Motor neuron (in vitro differentiated cells): ENCODE data around the gene LPIN3. TPM values are rescaled to one million over a fixed set of nuclear protein-coding genes. Genes with fewer than 3 reads are reported as not detected.
"Not testable (repeated sequence)": the region's sequence is repeated elsewhere in the genome, so short reads cannot be mapped to it uniquely, and the experiment has no call there.

Source experiments
- ATAC-seq, 8 experiments: fragments of 200-7000 bp; cut with Tn5 transposase; replicated peaks in 6 of 8; 2 replicates each; pipeline ENCODE4 v1.8.0; 2021; ENCODE audit warnings: mild to moderate bottlenecking in 8 of 8, moderate library complexity in 8 of 8
- H3K27ac ChIP-seq, 2 donors: fragments of 250-450 bp; sonication (Bioruptor Pico); 2 replicates each; pipeline ENCODE4 v1.9.0; 2021; ENCODE audit warnings: antibody characterized with exemption in 2 of 2, mild to moderate bottlenecking in 2 of 2, moderate library complexity in 1 of 2
- H3K4me1 ChIP-seq, 2 donors: fragments of 250-450 bp; sonication (Bioruptor Pico); replicated peaks in 1 of 2; 2 replicates each; pipeline ENCODE4 v1.6.1; 2021; ENCODE audit warnings: antibody characterized with exemption in 2 of 2, mild to moderate bottlenecking in 2 of 2, moderate library complexity in 1 of 2
- H3K4me3 ChIP-seq, 5 donors: fragments of 250-450 bp; sonication (Bioruptor Pico); 2 replicates each; pipeline ENCODE4 v1.9.0; 2021; ENCODE audit warnings: antibody characterized with exemption in 5 of 5, mild to moderate bottlenecking in 5 of 5, moderate library complexity in 4 of 5
- WGBS, 10 experiments: fragments of 450-650 bp; shearing (Covaris generic); methylation state at CpG; one replicate each; pipeline ENCODE4 v1.0.0; 2022; 5-methylcytosine and 5-hydroxymethylcytosine counted together
- in situ Hi-C, 9 experiments: fragments of 400-800 bp; cut with MboI; loops; one replicate each; pipeline ENCODE4 v1.15.0; 2021; ENCODE audit warnings: low sequenced_read_pairs in 9 of 9, low pct_unique_long_range_greater_than_20kb in 2 of 9; ENCODE audit not compliant: unreplicated experiment in 9 of 9
- total RNA-seq, 8 experiments: library from RNA; unstranded; fragments of 300-600 nt; gene quantifications; 2 replicates each; pipeline versions ENCODE4 v1.2.3 to v1.2.4, GENCODE V29; 2022

LPIN3 gene
- total RNA-seq, 8 experiments from 2014 or later: 0.43 to 21.1 (median 1.9) TPM

DNA sequence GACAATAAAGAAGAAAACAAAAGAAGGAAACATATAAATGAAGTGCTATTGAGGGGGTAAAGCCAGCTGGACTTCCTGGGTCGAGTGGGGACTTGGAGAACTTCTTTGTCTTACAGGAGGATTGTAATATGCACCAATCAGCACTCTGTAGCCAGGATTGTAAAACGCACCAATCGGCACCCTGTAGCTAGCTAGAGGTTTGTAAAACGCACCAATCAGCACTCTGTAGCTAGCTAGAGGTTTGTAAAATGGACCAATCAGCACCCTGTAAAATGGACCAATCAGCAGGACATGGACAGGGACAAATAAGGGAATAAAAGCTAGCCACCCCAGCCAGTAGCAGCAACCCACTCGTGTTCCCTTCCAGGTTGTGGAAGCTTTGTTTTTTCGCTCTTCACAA, 28.6 kb upstream of the LPIN3 start:
- H3K4me3 ChIP-seq, H3K4me1 ChIP-seq, in situ Hi-C loops, ATAC-seq, H3K27ac ChIP-seq: not testable (repeated sequence)
- 60 to 100% (median 88%) methylated on average over 1 to 6 of the region's 6 CpGs for WGBS, 10 experiments

DNA sequence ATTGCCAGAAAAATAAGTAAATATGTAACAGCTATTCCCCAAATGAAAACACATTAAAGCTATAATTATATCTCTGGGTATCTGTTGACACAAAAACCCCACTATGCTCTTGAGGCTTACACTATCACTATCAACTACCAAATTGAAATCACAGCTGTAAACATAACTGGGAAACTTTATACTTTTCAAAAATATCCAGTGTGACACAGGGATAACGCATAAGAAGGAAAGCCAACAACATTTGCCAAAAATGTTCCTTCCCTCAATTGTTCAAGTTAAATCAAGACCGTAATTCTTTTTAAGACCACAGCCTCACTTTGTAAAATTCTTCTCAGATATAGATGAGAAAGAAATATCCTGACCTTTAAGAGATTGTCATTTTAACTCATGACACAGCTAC, 26.2 kb upstream of the LPIN3 start:
- Histone ChIP-seq H3K4me1 (peaks cover 4 to 9% of the 10 kb centered on the region in 2 donors), H3K4me3 (no peak overlapping the region), H3K27ac (no peak overlapping the region)
- in situ Hi-C loops: no loop called here
- 69 to 100% (median 93%) methylated on average over 1 to 2 of the region's 2 CpGs for WGBS, 10 experiments
- ATAC-seq: no peak

DNA sequence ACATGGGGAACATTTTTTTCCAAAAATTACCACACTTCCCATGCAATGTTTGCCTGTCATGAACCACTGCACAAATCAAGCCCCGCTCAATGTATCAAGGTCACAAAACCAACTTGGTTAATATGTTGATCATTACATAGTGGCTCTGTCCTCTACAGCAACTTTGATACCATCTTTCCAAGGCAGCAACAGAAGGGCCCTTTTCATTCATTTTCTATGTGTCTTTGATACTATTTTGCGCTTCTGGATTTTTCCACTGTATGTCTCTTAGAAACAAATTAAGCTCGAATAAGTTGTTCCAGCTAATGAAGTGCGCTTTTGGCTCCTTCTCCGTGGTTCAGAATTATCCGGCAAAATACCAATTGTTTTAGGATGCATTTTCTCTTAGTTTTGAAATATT, 24.6 kb upstream of the LPIN3 start:
- H3K27ac ChIP-seq: no peak overlapping the region
- H3K4me3 ChIP-seq: peak overlapping the region in 2 of 5 donors; percentile 73 to 76
- ATAC-seq: no peak
- in situ Hi-C loops: no loop called here
- peaks cover 4 to 9% of the 10 kb centered on the region in 2 donors for H3K4me1 ChIP-seq
- WGBS, 10 experiments: 6 to 94% (median 76%) methylated on average over 2 to 6 of the region's 6 CpGs; no CpG with 5 or more reads in 1 of the 10 experiments

DNA sequence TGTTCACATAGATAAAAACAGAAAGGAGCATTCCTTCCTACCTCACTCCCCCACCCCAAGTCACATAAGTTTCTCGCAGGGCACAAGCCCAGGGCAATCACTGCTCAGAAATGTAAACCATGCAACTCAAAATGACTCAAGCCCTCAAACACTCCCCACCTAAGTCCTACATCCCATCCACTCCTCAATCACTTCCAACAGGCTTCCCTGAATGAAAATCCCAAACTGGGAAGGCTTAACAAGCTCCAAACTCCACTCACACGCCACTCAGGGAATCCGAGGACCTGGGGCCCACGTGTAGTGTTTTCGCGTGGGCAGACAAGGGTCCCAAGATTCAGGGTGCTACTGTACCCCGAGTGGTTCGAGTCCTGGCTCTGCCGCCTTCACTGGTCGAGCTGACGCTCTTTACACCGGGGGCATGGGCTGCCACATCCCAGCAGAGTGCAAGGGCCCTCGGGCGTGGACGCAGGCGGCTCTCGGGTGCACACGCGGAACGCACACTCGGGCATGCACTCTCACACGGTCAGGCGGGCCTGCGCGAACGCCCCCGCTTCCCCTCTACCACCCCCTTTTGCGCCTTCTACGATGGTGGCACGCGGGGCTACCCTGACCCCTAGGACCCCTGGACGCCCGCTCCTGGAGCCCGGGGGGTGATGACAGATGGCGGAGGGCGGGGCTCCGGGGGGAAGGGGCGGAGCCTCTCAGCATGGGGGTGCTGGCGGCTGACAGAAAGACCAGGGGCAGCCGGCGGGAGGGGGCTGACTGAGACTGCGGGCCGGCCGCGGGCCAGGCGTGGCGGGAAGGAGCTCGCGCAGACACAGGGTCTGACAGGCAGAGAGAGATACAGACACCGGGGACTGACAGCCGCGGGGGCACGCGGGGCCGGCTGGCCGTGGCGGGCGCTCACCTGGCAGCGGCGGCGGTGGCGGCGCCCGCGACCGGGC, 23.7 kb upstream of the LPIN3 start:
- WGBS, 10 experiments: 0 to 20% (median 0%) methylated on average over 1 to 11 of the region's 66 CpGs; no CpG with 5 or more reads in 2 of the 10 experiments
- in situ Hi-C loops: no loop called here
- Histone ChIP-seq H3K4me1 (peaks cover 4 to 9% of the 10 kb centered on the region in 2 donors), H3K4me3 (peak overlapping the region; percentile 60 to 76 (median 72)), H3K27ac (peak overlapping the region; percentile 88 to 93)
- peak; percentile 58 to 81 (median 78) for ATAC-seq

DNA sequence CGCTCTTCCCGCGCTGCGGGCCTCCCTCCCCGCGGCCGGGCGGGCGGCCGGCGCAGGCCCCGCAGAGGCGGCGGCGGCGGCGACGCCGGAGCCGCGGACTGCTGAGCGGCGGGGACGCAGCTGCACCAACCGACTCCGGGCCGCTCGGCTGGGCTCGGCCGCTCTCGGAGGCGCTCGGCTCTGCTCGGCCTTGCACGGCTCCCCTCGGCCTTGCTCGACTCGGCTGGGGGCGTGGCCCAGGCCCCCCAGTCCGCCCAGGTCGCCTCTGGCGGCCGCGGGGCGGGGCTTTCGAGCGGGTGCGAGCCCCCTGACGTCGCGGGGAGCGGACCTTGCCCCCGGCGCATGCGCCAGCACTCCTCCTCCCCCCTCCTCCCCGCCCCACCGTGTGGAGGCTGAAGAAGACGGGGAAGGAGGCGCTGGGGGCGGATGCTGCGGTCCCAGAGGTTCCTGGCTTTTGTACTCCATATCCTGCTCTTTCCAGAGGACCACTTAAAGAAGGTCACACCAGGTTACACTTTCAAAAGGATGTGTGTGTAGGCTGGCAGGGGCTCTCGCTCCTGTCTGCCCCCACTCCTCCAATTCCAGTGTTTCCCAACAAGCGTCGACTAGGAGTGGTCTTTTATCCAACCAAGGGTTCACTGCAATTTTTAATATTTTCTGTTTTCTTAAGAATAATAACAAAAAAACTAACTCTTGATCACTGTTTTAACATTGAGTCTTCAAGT, 22.9 kb upstream of the LPIN3 start, which contains the start of gene ZHX3:
ZHX3 (minus strand) TSS at position 186 of the 725 bp plus-strand sequence. CDS start 112,815 bp downstream, outside the sequence.
- Histone ChIP-seq H3K27ac (peak within 1 kb of the TSS; percentile 88 to 93), H3K4me3 (peak within 1 kb of the TSS; percentile 60 to 76 (median 72)), H3K4me1 (peaks cover 4 to 9% of the 10 kb centered on the region in 2 donors)
- 3 to 58% (median 20%) methylated on average over 2 to 10 of the region's 64 CpGs; no CpG with 5 or more reads in 4 of the 10 experiments for WGBS, 10 experiments
- peak; percentile 94 to 98 (median 97) for ATAC-seq
- in situ Hi-C loops: no loop called here

DNA sequence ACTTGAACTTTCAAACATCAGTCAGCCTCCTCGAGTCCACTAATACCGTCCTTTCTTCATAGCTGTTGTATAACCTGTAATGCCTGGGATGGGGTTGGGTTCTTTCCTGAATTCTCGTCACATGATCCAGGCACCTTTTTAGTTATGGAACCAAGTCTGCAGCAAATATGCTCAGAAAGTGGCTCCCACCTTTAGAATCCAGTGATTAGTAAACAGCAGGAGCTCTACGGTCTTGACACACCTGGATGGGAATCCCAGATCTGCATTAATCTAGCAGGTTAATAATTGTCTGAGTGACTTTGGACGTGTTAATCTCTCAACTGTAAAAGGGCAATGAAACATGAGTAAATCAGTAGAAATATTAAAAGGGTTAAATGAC, 22.4 kb upstream of the LPIN3 start:
- H3K27ac ChIP-seq: no peak overlapping the region
- no peak for ATAC-seq
- H3K4me3 ChIP-seq: peak overlapping the region in 2 of 5 donors; percentile 69 to 76

DNA sequence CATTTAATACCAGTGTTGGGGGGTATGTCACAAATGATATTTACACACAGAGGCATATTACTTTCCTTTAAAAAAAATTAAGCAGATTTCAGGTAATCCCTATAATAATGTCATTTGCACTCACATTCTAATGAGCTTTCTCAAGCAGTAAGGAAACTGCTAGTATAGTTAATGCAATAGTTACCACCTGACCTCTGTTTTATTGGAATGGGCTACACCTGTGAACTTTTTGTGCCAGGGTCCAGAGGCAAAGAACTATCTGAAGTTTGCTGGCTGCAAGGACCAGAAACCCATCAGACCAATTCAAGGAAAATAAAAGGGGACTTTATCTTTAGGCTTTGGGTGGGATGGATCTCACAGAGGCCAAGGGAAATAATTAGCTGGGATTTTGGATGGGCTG, 20.2 kb upstream of the LPIN3 start:
- ATAC-seq: no peak
- no peak overlapping the region for H3K4me3 ChIP-seq
- in situ Hi-C loops: no loop called here
- peaks cover 4 to 9% of the 10 kb centered on the region in 2 donors for H3K4me1 ChIP-seq
- no peak overlapping the region for H3K27ac ChIP-seq

More for the DNA sequence above, 22.4 kb upstream of the LPIN3 start:
- in situ Hi-C loops: no loop called here
- peaks cover 4 to 9% of the 10 kb centered on the region in 2 donors for H3K4me1 ChIP-seq
- WGBS, 10 experiments: 47 to 92% (median 68%) methylated on average over 2 to 5 of the region's 5 CpGs; no CpG with 5 or more reads in 2 of the 10 experiments

DNA sequence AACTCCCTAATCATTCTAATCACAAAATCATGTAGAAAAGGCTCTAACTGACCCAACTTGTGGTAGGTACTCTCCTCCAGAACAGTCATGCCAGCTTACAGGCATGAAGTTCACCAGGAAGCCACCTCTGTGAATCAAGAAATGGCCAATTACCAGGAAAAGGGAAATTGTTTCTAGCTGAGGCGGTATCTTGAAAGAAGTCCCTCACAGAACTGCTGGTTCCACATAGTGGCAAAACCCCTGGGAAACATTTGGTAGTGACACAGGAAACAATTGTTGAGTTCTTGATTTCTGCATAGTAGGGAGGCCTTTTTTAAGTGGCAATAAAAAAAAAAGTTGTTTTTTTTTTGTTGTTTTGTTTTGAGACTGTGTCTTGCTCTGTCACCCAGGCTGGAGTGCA, 19.6 kb upstream of the LPIN3 start:
- WGBS, 10 experiments: 80 to 100% (median 100%) methylated on average over 1 of the region's 1 CpG; no CpG with 5 or more reads in 4 of the 10 experiments
- H3K27ac ChIP-seq: no peak overlapping the region

DNA sequence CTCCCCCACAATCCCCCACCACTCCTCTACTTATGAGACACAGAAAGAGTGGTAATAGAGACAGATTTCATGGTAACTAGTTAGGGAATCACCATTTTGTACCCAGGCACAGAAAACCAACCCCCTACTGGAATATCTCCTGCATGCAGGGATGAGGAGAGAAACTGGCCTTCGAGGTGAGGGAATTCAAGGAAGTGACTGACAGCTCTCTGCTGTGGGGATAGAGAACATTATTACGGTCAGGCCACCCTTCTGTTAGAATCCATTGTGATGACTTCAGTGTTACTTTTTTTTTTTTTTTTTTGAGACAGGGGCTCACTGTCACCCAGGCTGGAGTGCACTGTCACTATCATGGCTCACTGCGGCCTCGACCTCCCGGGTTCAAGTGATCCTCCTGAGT, 13.4 kb upstream of the LPIN3 start:
- 80 to 100% (median 88%) methylated on average over 1 to 4 of the region's 5 CpGs; no CpG with 5 or more reads in 4 of the 10 experiments for WGBS, 10 experiments
- no peak for ATAC-seq
- in situ Hi-C loops: loop anchor here in 8 of 9 experiments (25.0 kb wide), 3 partner anchors 165 to 365 kb away; no protein-coding TSS in a partner anchor
- Histone ChIP-seq H3K4me3 (no peak overlapping the region), H3K27ac (no peak overlapping the region), H3K4me1 (peaks cover 5 to 10% of the 10 kb centered on the region in 2 donors)

More for the DNA sequence above, 19.6 kb upstream of the LPIN3 start:
- ATAC-seq: no peak
- H3K4me3 ChIP-seq: no peak overlapping the region
- H3K4me1 ChIP-seq: peaks cover 4 to 7% of the 10 kb centered on the region in 2 donors
- in situ Hi-C loops: no loop called here

DNA sequence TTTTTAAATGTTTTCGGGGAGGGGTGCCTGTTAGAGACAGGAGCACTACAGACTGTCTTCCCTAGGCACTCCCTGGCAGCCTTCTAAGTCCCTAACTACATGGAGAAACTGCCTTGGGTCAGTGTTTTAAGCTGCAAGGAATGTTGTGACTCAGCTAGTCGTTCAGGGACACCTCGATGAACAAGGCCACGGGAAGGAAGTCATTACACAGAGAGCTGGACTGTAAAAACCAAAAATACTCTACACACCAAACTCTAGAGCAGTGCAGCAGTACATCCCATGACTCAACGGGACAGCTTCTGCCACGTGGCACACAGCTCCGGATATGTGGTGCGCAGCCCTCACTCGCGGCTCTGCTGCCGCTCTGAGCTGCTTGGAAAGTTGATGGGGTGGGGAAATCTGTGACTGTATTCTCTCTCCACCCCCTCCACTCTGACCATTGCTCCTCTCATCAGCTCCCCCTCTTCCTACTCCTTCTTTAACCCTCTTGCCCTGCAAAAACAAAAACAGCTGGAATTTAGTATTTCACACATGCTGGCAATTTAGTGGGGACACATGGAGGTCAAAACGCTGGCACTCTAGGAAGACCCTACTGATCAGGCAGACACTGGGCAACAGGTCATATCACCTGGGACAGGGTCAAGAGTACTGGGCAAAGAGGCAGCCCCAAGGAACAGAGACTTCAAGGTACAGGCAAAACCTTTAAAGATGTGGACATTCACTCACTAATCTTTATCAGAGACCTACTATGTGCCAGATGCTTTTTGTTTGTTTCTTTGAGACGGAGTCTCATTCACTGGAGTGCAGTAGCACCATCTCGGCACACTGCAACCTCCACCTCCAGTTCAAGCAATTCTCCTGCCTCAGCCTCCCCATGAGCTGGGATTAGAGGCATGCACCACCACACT, 10.9 kb upstream of the LPIN3 start:
- H3K4me3 ChIP-seq: no peak overlapping the region
- in situ Hi-C loops: loop anchor here (10.0 to 25.0 kb wide), 5 partner anchors 155 to 367 kb away; no protein-coding TSS in a partner anchor
- H3K4me1 ChIP-seq: peaks cover 5 to 10% of the 10 kb centered on the region in 2 donors
- WGBS, 10 experiments: 3 to 100% (median 70%) methylated on average over 1 to 11 of the region's 14 CpGs; no CpG with 5 or more reads in 1 of the 10 experiments
- H3K27ac ChIP-seq: no peak overlapping the region
- peak; percentile 49 to 98 (median 70) for ATAC-seq

DNA sequence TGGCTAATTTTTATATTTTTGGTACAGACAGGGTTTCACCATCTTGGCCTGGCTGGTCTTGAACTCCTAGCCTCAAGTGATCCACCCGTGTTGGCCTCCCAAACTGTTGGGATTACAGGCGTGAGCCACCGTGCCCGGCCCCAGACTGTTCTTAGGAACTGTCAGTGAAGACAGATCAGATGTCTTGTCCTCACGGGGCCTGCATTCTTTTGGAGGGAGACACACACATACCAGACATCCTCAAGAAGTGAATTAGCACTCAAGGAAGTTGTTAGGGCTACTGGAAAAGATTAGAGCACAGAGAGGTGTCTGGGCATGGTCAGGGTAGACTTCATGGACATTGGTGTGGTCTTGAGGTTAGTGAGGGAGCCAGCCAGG, 10.3 kb upstream of the LPIN3 start:
- H3K27ac ChIP-seq: no peak overlapping the region
- no peak overlapping the region for H3K4me3 ChIP-seq
- peaks cover 5 to 10% of the 10 kb centered on the region in 2 donors for H3K4me1 ChIP-seq
- in situ Hi-C loops: loop anchor here (10.0 to 25.0 kb wide), 5 partner anchors 156 to 368 kb away; no protein-coding TSS in a partner anchor
- WGBS, 10 experiments: 0 to 100% (median 87%) methylated on average over 1 to 4 of the region's 5 CpGs; no CpG with 5 or more reads in 4 of the 10 experiments
- no peak for ATAC-seq

DNA sequence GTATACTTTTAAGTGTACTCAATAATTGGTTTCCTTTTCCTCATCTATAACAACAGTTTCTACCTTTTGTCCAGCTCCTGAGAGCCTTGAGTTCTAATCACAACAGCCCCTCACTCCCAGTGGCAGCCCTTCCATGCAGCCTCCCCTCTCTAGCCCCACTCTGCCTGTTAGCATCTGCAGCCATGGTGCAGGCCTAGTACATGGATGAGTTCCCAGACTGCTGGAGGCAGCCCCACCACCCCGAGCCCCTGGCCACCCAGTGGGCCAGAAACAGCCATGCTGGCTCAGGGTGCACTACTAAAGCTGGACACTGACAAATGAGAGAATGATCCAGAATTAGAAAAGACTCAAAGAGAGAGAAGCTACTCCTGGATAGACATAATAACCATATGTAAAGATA, 9.7 kb upstream of the LPIN3 start:
- no peak for ATAC-seq
- Histone ChIP-seq H3K27ac (no peak overlapping the region), H3K4me1 (peaks cover 5 to 10% of the 10 kb centered on the region in 2 donors), H3K4me3 (no peak overlapping the region)
- in situ Hi-C loops: loop anchor here (10.0 to 25.0 kb wide), 5 partner anchors 156 to 369 kb away; no protein-coding TSS in a partner anchor
- WGBS, 10 experiments: no CpG with 5 or more reads among the region's 1 CpG
